HG03135 (cell line): ENCODE measurements around the gene PCDH18.

Experiments used
- ATAC-seq: cut with Tn5 transposase; IDR thresholded peaks from one replicate; pipeline ENCODE4 v1.9.1; 2021; ENCODE audit warnings: mild to moderate bottlenecking, moderate library complexity; ENCODE audit not compliant: unreplicated experiment

The PCDH18 gene

GRCh38 chr4:137471461-137471860 is 60.8 kb downstream of the PCDH18 start:
- no peak for ATAC-seq

- no peak for ATAC-seq
Observed at GRCh38 chr4:137470806-137471205, 61.5 kb downstream of the PCDH18 start.
